Ishikawa (cell line): ENCODE measurements around the gene ACOX3.

Experiments
- CEBPB ChIP-seq: IDR thresholded peaks from 2 replicates; pipeline ENCODE4 v1.6.1; 2012
- EGR1 ChIP-seq: IDR thresholded peaks from 2 replicates; pipeline ENCODE4 v1.6.1; 2012
- MAX ChIP-seq: IDR thresholded peaks from 2 replicates; pipeline ENCODE4 v1.6.1; 2012
- REST ChIP-seq: IDR thresholded peaks from 2 replicates; pipeline ENCODE4 v1.6.1; 2012; ENCODE audit warnings: low read depth, mild to moderate bottlenecking
- ZBTB7A ChIP-seq: IDR thresholded peaks from 2 replicates; pipeline ENCODE4 v1.6.1; 2012; ENCODE audit warnings: low read depth

GRCh38 chr4:8394806-8395205, 45.7 kb downstream of the ACOX3 start:
- TF ChIP-seq REST = no peak
- TF ChIP-seq CEBPB = no peak
- TF ChIP-seq MAX = no peak
- no peak for TF ChIP-seq EGR1
- no peak for TF ChIP-seq ZBTB7A
